IPS DF 4.7 (cell line): ENCODE measurements around the gene C2orf68.
"Not testable (repeated sequence)": the region's sequence is repeated elsewhere in the genome, so short reads cannot be mapped to it uniquely, and the experiment has no call there.

Experiments
- DNase-seq: peaks from one replicate; pipeline ENCODE4 v3.0.0-alpha.2; 2013; ENCODE audit warnings: low spot score; ENCODE audit errors: extremely low read depth

Gene C2orf68

GRCh38 chr2:85583667-85584353 lies 28.1 kb downstream of the C2orf68 start:
- DNase-seq, result no peak

GRCh38 chr2:85582492-85582891 lies 29.4 kb downstream of the C2orf68 start:
- no peak for DNase-seq

- no peak for DNase-seq
Observed at GRCh38 chr2:85580206-85580605, 31.7 kb downstream of the C2orf68 start.

- no peak for DNase-seq
Observed at GRCh38 chr2:85579266-85579935, 32.5 kb downstream of the C2orf68 start.

GRCh38 chr2:85578243-85579180 lies 33.4 kb downstream of the C2orf68 start:
- DNase-seq, result no peak

GRCh38 chr2:85577386-85578242 lies 34.3 kb downstream of the C2orf68 start, which contains the start of gene VAMP8:
Gene VAMP8 (plus strand): TSS chr2:85577586. CDS start chr2:85577647, 61 bp downstream.
- DNase-seq, result no peak

- DNase-seq, result no peak
Observed at GRCh38 chr2:85577063-85577385, 34.8 kb downstream of the C2orf68 start.

GRCh38 chr2:85575739-85576138 lies 36.1 kb downstream of the C2orf68 start:
- DNase-seq, result no peak

- DNase-seq, result no peak
Observed at GRCh38 chr2:85566265-85566664, 45.6 kb downstream of the C2orf68 start.

GRCh38 chr2:85564144-85564563 lies 47.7 kb downstream of the C2orf68 start:
- no peak for DNase-seq

- DNase-seq, result no peak
Observed at GRCh38 chr2:85561280-85562212, 50.3 kb downstream of the C2orf68 start, which contains the start of gene GGCX. Gene GGCX (minus strand): TSS chr2:85561493. CDS start chr2:85561428, 65 bp downstream.

- no peak for DNase-seq
Observed at GRCh38 chr2:85560812-85561279, 51.0 kb downstream of the C2orf68 start.

GRCh38 chr2:85560403-85560726 lies 51.5 kb downstream of the C2orf68 start:
- not testable (repeated sequence) for DNase-seq

- no peak for DNase-seq
Observed at GRCh38 chr2:85558160-85558559, 53.7 kb downstream of the C2orf68 start.

- no peak for DNase-seq
Observed at GRCh38 chr2:85557130-85557529, 54.7 kb downstream of the C2orf68 start.
